Measurements from ENCODE around the gene ZC3HAV1.
"Not testable (repeated sequence)": the region's sequence is repeated elsewhere in the genome, so short reads cannot be mapped to it uniquely, and the experiment has no call there.

Gene ZC3HAV1

DNA sequence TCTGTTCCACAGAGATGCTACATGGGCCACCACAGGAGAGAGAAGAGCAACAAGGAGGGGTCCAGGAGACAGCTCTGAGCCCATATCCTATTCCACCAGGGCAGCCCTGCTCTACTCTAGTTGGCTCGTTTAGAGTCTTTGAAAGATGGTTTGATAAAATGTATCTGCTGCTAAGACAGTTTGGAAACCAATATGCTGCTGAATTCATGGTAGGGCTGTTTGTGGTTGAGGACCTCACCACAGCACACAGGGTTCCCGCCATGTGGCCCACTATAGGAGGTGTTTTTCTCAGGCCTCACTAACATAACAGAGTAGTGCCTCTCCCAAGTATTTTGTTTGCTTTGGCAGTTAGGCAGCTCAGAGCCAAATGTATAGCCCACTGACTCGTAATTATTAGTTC is 37.8 kb downstream of the ZC3HAV1 start:
- no peaks in the 10 kb centered on the region for H3K9me3 Mint-ChIP-seq
- H3K27ac Mint-ChIP-seq, result peak overlapping the region; percentile 80
- peaks cover 72% of the 10 kb centered on the region for H3K36me3 Mint-ChIP-seq (ENCODE audit: low read depth)
- no peak for DNase-seq (ENCODE audit: low spot score)
- H3K27me3 Mint-ChIP-seq (ENCODE audit: low read depth), result no peaks in the 10 kb centered on the region
- H3K4me1 Mint-ChIP-seq (ENCODE audit: low read depth), result peaks cover 45% of the 10 kb centered on the region
- peak overlapping the region; percentile 59 for H3K4me3 Mint-ChIP-seq

DNA sequence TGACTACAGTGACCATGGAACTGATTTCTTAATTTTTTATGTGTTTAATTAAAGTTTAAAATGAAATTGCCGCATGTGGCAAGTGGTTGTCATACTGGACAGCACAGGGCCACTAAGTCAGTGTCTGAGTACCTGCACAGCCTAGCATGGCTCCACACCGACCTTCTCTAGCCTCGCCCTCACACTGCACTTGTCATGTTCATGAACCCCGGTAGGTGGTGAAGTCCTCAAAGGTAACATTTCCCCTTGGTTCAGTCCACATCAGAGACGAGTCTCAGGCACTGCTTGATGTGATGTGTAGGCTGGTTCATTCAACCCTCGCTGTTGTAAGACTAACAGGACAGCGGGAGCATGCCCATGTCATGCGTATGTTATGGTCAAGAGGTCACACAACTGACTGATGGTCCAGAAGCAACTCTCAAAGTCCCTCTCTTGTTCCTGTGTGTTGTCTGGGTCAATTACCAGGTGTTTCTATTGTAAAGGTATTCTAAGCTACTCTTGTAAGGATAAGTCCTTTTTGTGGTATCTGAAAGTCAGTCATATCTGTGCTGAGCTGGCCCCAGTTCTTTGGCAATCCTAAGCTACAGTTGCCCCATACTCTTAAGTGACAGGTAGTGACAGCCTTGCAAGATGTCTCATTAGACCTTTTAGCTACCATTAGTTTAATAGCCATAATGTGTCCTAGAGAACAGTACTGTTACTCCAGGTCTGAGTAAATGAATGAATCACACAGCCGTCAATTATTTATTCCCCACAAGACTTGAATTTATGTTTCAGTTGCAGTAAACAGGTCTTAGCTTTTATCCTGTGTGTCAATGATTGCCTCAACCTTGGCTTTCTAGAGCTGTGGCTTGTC is 40.7 kb downstream of the ZC3HAV1 start:
- H3K4me1 Mint-ChIP-seq (ENCODE audit: low read depth), result peaks cover 57% of the 10 kb centered on the region
- no peak for DNase-seq (ENCODE audit: low spot score)
- H3K27ac Mint-ChIP-seq, result peak overlapping the region; percentile 65
- H3K36me3 Mint-ChIP-seq (ENCODE audit: low read depth), result peaks cover 83% of the 10 kb centered on the region
- H3K4me3 Mint-ChIP-seq, result no peak overlapping the region
- H3K27me3 Mint-ChIP-seq (ENCODE audit: low read depth), result no peaks in the 10 kb centered on the region
- no peaks in the 10 kb centered on the region for H3K9me3 Mint-ChIP-seq

DNA sequence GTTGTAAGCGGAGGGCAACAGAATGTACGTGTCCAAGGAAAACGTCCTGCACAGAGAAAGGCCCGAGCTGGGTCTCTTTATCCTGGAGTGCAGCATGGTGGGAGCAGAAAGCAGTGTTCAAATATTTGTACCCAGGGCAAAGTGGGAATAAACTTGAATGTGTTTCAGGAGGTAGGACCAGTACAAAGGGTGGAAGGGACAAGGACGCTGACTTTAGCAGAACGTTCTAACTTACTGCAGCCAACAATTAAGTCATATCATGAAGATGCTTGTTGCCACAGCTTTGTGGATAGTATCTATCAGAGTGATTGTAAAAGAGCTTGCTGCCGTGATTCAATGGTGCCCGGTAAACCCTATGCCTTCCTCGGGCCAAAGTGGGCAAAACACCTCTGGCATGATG is 43.2 kb downstream of the ZC3HAV1 start:
- peak overlapping the region; percentile 73 for H3K27ac Mint-ChIP-seq
- no peak for DNase-seq (ENCODE audit: low spot score)
- peaks cover 57% of the 10 kb centered on the region for H3K4me1 Mint-ChIP-seq (ENCODE audit: low read depth)
- peaks cover 80% of the 10 kb centered on the region for H3K36me3 Mint-ChIP-seq (ENCODE audit: low read depth)
- no peaks in the 10 kb centered on the region for H3K27me3 Mint-ChIP-seq (ENCODE audit: low read depth)
- H3K9me3 Mint-ChIP-seq, result no peaks in the 10 kb centered on the region
- H3K4me3 Mint-ChIP-seq, result no peak overlapping the region

DNA sequence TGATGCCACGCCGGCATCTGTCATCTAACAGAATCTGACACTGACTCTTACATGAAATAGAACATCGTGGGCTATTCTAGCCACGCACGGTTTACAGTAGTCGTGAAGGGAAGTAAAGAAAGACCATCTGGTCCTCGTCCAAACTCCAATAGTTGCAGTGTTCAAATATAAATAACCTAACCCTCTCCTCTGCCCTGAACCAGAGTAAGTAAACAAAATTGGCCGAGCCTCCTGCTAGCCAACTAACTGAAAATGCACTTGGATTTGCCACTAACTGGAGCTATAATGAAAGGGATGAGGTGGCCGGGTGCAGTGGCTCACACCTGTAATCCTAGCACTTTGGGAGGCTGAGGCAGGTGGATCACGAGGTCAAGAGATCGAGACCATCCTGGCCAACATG is 44.2 kb downstream of the ZC3HAV1 start:
- Mint-ChIP-seq H3K4me1 (ENCODE audit: low read depth) (peaks cover 65% of the 10 kb centered on the region), H3K27ac (peak overlapping the region; percentile 35), H3K36me3 (ENCODE audit: low read depth) (peaks cover 85% of the 10 kb centered on the region), H3K27me3 (ENCODE audit: low read depth) (no peaks in the 10 kb centered on the region), H3K9me3 (no peaks in the 10 kb centered on the region), H3K4me3 (no peak overlapping the region)
- DNase-seq (ENCODE audit: low spot score), result no peak

DNA sequence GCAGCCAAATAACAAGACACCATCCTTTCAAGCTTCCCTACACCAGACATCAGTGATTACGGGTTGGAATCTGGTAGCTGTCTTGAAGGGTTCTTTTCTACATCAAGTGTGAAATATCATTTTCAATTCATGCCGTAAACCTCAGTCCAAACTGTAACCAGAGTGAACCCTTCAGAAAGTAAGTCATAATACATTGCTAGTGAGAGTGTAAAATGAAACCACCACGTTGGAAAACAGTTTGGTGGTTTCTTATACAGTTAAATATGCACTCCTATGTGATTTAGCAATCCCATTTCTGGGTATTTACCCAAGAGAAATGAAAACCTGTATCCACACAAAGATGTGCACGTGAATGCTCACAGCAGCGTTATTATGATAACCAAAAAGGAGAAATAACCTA is 48.1 kb downstream of the ZC3HAV1 start:
- peaks cover 63% of the 10 kb centered on the region for H3K4me1 Mint-ChIP-seq (ENCODE audit: low read depth)
- peaks cover 80% of the 10 kb centered on the region for H3K36me3 Mint-ChIP-seq (ENCODE audit: low read depth)
- no peaks in the 10 kb centered on the region for H3K9me3 Mint-ChIP-seq
- no peak overlapping the region for H3K4me3 Mint-ChIP-seq
- no peak overlapping the region for H3K27ac Mint-ChIP-seq
- H3K27me3 Mint-ChIP-seq (ENCODE audit: low read depth), result no peaks in the 10 kb centered on the region
- DNase-seq (ENCODE audit: low spot score), result no peak

DNA sequence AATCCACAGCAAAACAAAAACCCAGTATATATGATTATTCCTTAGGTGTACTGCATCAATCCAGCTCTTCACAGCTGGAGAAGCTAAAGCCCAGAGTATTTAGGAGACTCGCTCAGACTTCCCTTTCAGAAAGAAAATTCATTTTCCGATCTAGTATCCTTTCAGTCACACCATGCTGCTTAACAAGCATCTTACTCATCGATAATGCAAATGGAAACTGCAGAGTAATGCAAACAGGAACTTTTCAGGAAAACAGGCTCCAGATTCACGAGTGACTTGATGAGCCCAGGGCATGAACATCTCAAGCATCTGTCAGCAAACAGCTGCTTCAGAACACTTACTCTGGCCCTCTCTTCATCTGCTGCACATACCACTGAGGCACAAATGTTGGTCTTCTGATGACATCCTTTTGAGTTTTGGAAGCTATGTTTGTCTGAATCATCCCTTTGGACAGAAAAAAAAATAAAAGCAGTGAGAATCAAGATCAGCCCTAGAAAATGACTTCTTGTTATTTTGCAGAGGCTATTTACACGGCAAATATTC is 48.8 kb downstream of the ZC3HAV1 start:
- Mint-ChIP-seq H3K27ac (peak overlapping the region; percentile 75), H3K4me1 (ENCODE audit: low read depth) (peaks cover 61% of the 10 kb centered on the region), H3K4me3 (no peak overlapping the region)

DNA sequence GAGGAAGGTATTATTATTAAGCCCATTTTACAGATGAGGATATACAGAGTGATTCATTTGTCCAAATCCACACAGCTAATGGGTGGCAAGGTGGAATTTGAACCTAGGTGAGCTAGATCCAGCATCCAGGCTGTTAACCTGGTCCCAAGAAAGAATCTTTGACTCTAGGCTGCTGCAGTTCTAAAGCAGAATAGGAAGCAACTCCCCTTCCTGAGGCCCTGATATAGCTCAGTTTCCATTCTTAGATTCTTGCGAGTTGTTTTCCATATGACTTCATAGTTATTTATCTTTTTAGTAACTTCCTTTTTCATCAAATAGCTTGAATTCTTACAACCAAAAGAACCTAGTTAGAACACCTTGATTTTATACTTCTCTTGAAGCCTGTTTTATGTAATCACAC is 49.6 kb downstream of the ZC3HAV1 start:
- no peaks in the 10 kb centered on the region for H3K27me3 Mint-ChIP-seq (ENCODE audit: low read depth)
- peak overlapping the region; percentile 13 for H3K4me3 Mint-ChIP-seq
- DNase-seq (ENCODE audit: low spot score), result no peak
- H3K4me1 Mint-ChIP-seq (ENCODE audit: low read depth), result peaks cover 54% of the 10 kb centered on the region
- H3K9me3 Mint-ChIP-seq, result no peaks in the 10 kb centered on the region
- H3K36me3 Mint-ChIP-seq (ENCODE audit: low read depth), result peaks cover 78% of the 10 kb centered on the region
- peak overlapping the region; percentile 75 for H3K27ac Mint-ChIP-seq

More for the DNA sequence above, 48.8 kb downstream of the ZC3HAV1 start:
- DNase-seq (ENCODE audit: low spot score), result no peak
- Mint-ChIP-seq H3K9me3 (no peaks in the 10 kb centered on the region), H3K27me3 (ENCODE audit: low read depth) (no peaks in the 10 kb centered on the region), H3K36me3 (ENCODE audit: low read depth) (peaks cover 79% of the 10 kb centered on the region)

DNA sequence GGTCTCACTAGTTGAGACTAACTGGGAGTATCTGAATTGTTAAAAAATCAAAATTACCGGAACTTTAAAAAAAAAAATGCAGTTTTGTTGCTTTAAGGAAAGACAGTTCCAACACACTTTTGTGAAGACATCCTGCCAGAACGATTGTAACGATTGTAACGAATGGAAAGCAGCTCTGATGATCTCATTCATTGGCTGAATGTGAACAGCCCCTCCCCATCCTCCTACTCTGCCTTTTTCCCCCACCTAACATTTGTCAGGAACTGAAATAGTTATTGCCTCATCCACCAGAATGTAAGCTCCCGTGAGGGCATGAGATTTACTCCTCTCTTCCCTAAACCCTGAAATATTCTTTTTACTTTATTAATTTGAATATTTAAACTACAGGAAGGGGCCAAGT is 50.6 kb downstream of the ZC3HAV1 start:
- Mint-ChIP-seq H3K4me3 (no peak overlapping the region), H3K27me3 (ENCODE audit: low read depth) (no peaks in the 10 kb centered on the region), H3K4me1 (ENCODE audit: low read depth) (peaks cover 52% of the 10 kb centered on the region), H3K27ac (no peak overlapping the region), H3K36me3 (ENCODE audit: low read depth) (peaks cover 78% of the 10 kb centered on the region), H3K9me3 (no peaks in the 10 kb centered on the region)
- no peak for DNase-seq (ENCODE audit: low spot score)

DNA sequence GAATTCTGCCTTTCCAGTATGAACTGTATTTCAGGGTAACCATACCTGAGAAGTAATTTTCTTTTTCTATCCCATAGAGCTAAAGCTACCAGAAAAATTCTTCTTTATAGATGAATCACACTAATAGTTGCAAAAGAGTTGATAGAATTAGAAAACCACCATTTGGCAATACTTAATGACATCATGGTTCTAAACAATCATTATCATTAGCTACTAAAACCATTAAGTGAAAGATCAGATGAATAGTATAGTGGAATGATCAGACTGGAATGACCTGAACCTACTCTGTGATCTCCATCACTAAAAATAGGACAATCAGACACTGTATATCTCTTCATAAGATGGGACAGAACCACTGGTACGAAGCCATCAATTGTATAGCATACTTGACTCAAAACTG is 53.8 kb downstream of the ZC3HAV1 start:
- peaks cover 41% of the 10 kb centered on the region for H3K4me1 Mint-ChIP-seq (ENCODE audit: low read depth)
- peaks cover 78% of the 10 kb centered on the region for H3K36me3 Mint-ChIP-seq (ENCODE audit: low read depth)
- H3K27me3 Mint-ChIP-seq (ENCODE audit: low read depth), result no peaks in the 10 kb centered on the region
- H3K9me3 Mint-ChIP-seq, result no peaks in the 10 kb centered on the region
- H3K27ac Mint-ChIP-seq, result no peak overlapping the region
- no peak for DNase-seq (ENCODE audit: low spot score)
- H3K4me3 Mint-ChIP-seq, result no peak overlapping the region

DNA sequence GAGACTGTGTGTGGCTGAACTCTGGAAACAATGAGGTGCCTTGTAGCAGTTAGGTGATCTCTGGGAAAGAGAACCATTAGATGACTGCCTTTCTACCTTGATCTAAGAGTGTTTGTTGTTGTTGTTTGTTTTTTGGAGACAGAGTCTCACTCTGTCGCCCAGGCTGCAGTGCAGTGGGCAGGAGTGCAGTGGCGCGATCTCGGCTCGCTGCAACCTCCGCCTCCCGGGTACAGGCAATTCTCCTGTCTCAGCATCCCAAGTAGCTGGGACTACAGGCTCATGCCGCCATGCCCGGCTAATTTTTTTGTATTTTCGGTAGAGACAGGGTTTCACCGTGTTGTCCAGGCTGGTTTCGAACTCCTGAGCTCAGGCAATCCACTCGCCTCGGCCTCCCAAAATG is 54.9 kb downstream of the ZC3HAV1 start:
- Mint-ChIP-seq H3K4me1 (ENCODE audit: low read depth) (peaks cover 40% of the 10 kb centered on the region), H3K27ac (peak overlapping the region; percentile 38), H3K36me3 (ENCODE audit: low read depth) (peaks cover 77% of the 10 kb centered on the region)
- not testable (repeated sequence) for H3K4me3 Mint-ChIP-seq; H3K27me3 Mint-ChIP-seq (ENCODE audit: low read depth); H3K9me3 Mint-ChIP-seq; DNase-seq (ENCODE audit: low spot score)

DNA sequence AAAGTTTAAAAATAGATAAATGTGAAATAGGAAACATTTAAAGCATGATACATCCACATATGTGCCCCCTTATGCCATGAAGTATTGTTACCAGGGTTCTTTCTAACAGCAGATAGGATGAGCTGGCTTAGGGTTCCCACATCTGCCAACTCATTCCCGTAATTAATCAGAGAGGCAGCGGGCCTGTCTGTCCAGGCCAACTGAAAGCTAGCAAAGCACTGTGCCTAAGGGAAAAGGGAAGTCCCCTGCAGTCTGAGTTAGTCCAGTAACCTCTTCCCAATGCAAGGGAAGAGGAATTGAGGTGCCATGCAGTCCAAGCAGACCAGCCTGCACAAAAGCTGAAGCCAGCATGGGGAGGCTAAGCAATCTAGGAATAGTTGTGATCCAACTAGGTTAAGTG is 55.4 kb downstream of the ZC3HAV1 start:
- Mint-ChIP-seq H3K27ac (no peak overlapping the region), H3K4me1 (ENCODE audit: low read depth) (peaks cover 44% of the 10 kb centered on the region), H3K27me3 (ENCODE audit: low read depth) (no peaks in the 10 kb centered on the region), H3K9me3 (no peaks in the 10 kb centered on the region), H3K36me3 (ENCODE audit: low read depth) (peaks cover 80% of the 10 kb centered on the region), H3K4me3 (no peak overlapping the region)
- DNase-seq (ENCODE audit: low spot score), result no peak

DNA sequence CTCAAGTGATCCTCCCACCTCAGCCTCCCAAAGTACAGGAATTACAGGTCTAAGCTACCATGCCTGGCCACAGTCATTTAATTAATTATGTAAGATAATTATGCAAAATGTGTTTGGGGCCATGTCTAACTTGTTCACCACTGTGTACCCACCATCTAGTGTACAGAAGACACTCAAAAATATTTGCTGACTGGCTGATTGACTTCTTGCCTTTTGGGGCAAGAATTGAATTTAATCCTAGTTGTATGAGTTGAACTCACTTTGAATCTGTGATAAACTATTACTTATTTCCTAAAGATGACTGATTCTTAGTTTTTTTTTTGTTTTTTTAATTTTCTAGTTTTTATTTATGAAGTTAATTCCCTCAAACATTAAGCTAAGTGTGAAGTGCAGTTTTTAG is 57.9 kb downstream of the ZC3HAV1 start:
- Mint-ChIP-seq H3K36me3 (ENCODE audit: low read depth) (peaks cover 85% of the 10 kb centered on the region), H3K4me1 (ENCODE audit: low read depth) (peaks cover 56% of the 10 kb centered on the region), H3K27ac (no peak overlapping the region), H3K4me3 (no peak overlapping the region), H3K27me3 (ENCODE audit: low read depth) (no peaks in the 10 kb centered on the region), H3K9me3 (no peaks in the 10 kb centered on the region)
- no peak for DNase-seq (ENCODE audit: low spot score)

DNA sequence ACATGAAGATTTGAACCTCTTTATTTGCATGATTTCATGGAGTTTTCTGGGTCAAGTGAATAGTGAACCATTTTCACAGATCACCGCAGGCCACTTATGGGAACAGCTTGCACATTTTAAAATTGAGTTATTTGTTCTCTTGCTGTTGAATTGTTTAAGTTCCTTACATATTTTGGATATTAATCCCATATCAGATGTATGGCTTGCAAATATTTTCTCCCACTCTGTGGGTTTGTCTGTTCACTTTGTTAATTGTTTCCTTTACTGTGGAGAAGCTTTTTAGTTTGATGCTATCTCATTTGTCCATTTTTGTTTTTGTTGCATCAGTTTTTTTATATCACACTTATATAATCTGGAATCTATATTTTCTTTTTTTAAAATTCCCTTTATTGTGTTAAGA is 59.6 kb downstream of the ZC3HAV1 start:
- Mint-ChIP-seq H3K27ac (peak overlapping the region; percentile 13), H3K36me3 (ENCODE audit: low read depth) (peaks cover 87% of the 10 kb centered on the region), H3K4me3 (no peak overlapping the region), H3K9me3 (no peaks in the 10 kb centered on the region), H3K27me3 (ENCODE audit: low read depth) (no peaks in the 10 kb centered on the region), H3K4me1 (ENCODE audit: low read depth) (peaks cover 67% of the 10 kb centered on the region)
- no peak for DNase-seq (ENCODE audit: low spot score)

DNA sequence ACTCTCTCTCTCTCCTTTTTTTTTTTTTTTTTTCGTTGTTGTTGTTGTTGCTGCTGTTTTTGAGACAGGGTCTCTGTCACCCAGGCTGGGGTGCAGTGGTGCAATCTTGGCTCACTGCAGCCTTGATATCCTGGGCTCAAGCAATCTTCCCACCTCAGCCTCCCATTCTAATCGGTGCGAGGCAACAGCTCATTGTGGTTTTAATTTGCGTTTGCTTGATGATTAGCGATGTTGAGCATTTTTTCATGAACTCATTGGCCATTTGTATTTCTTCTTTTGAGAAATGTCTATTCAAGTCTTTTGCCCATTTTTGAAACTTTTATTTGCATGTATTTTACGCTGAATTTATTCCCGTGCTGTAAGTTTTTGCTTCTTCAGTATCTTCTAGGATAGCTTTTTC is 60.4 kb downstream of the ZC3HAV1 start:
- H3K9me3 Mint-ChIP-seq, result no peaks in the 10 kb centered on the region
- peak overlapping the region; percentile 50 for H3K27ac Mint-ChIP-seq
- H3K4me1 Mint-ChIP-seq (ENCODE audit: low read depth), result peaks cover 70% of the 10 kb centered on the region
- peaks cover 86% of the 10 kb centered on the region for H3K36me3 Mint-ChIP-seq (ENCODE audit: low read depth)
- H3K27me3 Mint-ChIP-seq (ENCODE audit: low read depth), result no peaks in the 10 kb centered on the region
- H3K4me3 Mint-ChIP-seq, result peak overlapping the region; percentile 9
- no peak for DNase-seq (ENCODE audit: low spot score)
